D721Med (cell line): ENCODE data around the gene FSIP1.

Experiments used
- DNase-seq: peaks from one replicate; pipeline ENCODE4 v3.0.0; 2011; ENCODE audit warnings: low spot score; ENCODE audit not compliant: insufficient read length
- FAIRE-seq: peaks from 2 replicates; lab custom pipeline; 2011; peaks lifted over from hg19 to GRCh38; lab: Jason Lieb, UNC
- CTCF ChIP-seq: IDR thresholded peaks from 2 replicates; pipeline ENCODE4 v1.5.1; 2012; ENCODE audit warnings: mild to moderate bottlenecking, control low read depth; ENCODE audit not compliant: insufficient read depth; ENCODE audit errors: missing control alignments

Gene FSIP1

GRCh38 chr15:39704689-39705088 lies 78.0 kb downstream of the FSIP1 start:
- no peak for DNase-seq
- FAIRE-seq: no peak
- TF ChIP-seq CTCF: no peak

- no peak for TF ChIP-seq CTCF
- DNase-seq: no peak
- FAIRE-seq: no peak
Observed at GRCh38 chr15:39704235-39704634, 78.4 kb downstream of the FSIP1 start.

- FAIRE-seq: no peak
- TF ChIP-seq CTCF: no peak
- DNase-seq: no peak
Observed at GRCh38 chr15:39701988-39702387, 80.7 kb downstream of the FSIP1 start.

- no peak for TF ChIP-seq CTCF
- DNase-seq: no peak
- no peak for FAIRE-seq
Observed at GRCh38 chr15:39700375-39700700, 82.3 kb downstream of the FSIP1 start.

- no peak for FAIRE-seq
- no peak for DNase-seq
- no peak for TF ChIP-seq CTCF
Observed at GRCh38 chr15:39699516-39700374, 82.9 kb downstream of the FSIP1 start.

- no peak for FAIRE-seq
- no peak for DNase-seq
- TF ChIP-seq CTCF: no peak
Observed at GRCh38 chr15:39698444-39699390, 83.9 kb downstream of the FSIP1 start.

- TF ChIP-seq CTCF: no peak
- FAIRE-seq (no peak), DNase-seq (no peak)
Observed at GRCh38 chr15:39697509-39697908, 85.1 kb downstream of the FSIP1 start.
